ENCODE results near the gene EFCAB6. TPM values are rescaled to one million over a fixed set of nuclear protein-coding genes. Genes with fewer than 3 reads are reported as not detected.
A peak's percentile ranks its signal among the peaks of the same experiment; 100 is the strongest.

Gene EFCAB6
- total and polyA plus RNA-seq, 2 of the 13 experiments (the other 11 are each of a cell fraction or from before 2014, with no cell fraction given), result not detected

DNA sequence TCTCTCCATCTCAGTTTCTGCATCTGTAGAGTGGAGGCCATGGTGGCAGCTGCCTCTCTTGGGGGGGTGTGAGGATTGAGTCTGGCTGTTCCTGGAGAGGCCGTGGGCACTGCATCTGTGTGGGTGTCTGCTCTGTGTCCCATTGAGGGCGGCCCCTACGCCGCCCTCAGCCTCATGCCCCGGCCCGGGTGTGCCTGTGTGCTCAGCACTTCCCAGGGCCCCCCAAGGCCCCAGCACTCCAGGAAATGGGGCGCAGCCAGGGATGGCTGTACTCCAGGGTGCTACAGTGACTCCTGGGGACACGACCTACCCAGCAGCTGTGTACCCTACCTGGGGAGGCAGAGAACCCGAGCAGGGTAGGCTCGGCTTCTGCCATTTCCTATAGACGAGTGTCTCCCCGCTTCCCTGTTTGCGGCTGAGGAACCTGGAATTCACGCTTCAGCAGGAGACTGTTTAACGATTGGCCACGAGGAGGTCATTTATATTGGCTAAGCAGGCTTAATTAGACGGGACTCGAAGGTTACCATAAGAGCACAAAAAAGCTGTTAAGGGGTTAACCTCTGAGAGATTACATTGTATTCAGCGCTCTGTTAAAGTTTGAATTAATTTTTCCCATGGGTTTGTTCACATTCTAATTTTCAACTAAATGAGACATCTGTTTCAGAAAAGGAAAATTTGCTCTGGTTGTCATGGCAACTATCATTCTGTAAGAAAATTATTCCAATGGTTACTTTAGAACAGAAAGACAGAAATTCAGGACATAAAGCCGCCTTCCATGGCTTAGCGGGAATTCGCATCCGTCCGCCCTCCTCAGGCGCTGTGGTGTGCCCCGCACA, 323.9 kb downstream of the EFCAB6 start:
- DNase-seq (ENCODE audit: low spot score), result no peak
- intact Hi-C loops (cut with micrococcal nuclease; ENCODE audit: unreplicated experiment), result no loop called here
- ChIA-PET CTCF (ENCODE audit: low intra/inter-chr PET ratio, low total read pairs) (no interaction called here), POLR2A (no interaction called here)
- BruUV-seq (replicated peaks), result no TSS peak
- peaks cover 1 to 6% of the 10 kb centered on the region in 2 experiments; a peak in 2 of 5 replicates for H3K27me3 ChIP-seq (ENCODE audit: control insufficient read depth in 1 of 2, insufficient read depth in 2 of 2, low read length in 2 of 2)
- no peaks in the 10 kb centered on the region for H3K79me2 ChIP-seq (ENCODE audit: insufficient read depth, low read length)
- H3K9ac ChIP-seq (ENCODE audit: insufficient read depth, low read depth, low read length), result no peak overlapping the region
- no peaks in the 10 kb centered on the region for H4K20me1 ChIP-seq (ENCODE audit: insufficient read depth, low read length)
- in situ Hi-C loops (cut with HindIII; ENCODE audit: extremely low pct_ligation_motif_present, low pct_unique_long_range_greater_than_20kb), result no loop called here
- peak; percentile 20; the same call in 1 of the 2 replicates for TF ChIP-seq RFX1 (IDR thresholded peaks at IDR 0.05)
- TF ChIP-seq, protein P1, sequence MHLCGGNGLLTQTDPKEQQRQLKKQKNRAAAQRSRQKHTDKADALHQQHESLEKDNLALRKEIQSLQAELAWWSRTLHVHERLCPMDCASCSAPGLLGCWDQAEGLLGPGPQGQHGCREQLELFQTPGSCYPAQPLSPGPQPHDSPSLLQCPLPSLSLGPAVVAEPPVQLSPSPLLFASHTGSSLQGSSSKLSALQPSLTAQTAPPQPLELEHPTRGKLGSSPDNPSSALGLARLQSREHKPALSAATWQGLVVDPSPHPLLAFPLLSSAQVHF (CRISPR knock-in tag; IDR thresholded peaks at IDR 0.05), result no peak
- FAIRE-seq, result no peak
- H3K27ac ChIP-seq (ENCODE audit: extremely low read length, insufficient read depth, low read length), result no peak overlapping the region
- no peak for ATAC-seq
- no peaks in the 10 kb centered on the region for H3K36me3 ChIP-seq (replicated peaks in 1 of 2; ENCODE audit: control insufficient read depth in 1 of 2, insufficient read depth in 2 of 2, low read length in 2 of 2)
- no peaks in the 10 kb centered on the region for H3K4me1 ChIP-seq (ENCODE audit: insufficient read depth, low read length)
- 66% methylated on average over 15 of the region's 26 CpGs for WGBS (ENCODE audit: low lambda C conversion rate)
- no peak overlapping the region for H3K4me2 ChIP-seq (ENCODE audit: low read depth, low read length)
- H3K9me3 ChIP-seq (ENCODE audit: low read length), result no peaks in the 10 kb centered on the region
- no peak overlapping the region for H2AFZ ChIP-seq (ENCODE audit: low read length)
- H3K4me3 ChIP-seq (replicated peaks in 1 of 3; ENCODE audit: insufficient read depth in 1 of 3, low read depth in 2 of 3, low read length in 3 of 3), result no peak overlapping the region

DNA sequence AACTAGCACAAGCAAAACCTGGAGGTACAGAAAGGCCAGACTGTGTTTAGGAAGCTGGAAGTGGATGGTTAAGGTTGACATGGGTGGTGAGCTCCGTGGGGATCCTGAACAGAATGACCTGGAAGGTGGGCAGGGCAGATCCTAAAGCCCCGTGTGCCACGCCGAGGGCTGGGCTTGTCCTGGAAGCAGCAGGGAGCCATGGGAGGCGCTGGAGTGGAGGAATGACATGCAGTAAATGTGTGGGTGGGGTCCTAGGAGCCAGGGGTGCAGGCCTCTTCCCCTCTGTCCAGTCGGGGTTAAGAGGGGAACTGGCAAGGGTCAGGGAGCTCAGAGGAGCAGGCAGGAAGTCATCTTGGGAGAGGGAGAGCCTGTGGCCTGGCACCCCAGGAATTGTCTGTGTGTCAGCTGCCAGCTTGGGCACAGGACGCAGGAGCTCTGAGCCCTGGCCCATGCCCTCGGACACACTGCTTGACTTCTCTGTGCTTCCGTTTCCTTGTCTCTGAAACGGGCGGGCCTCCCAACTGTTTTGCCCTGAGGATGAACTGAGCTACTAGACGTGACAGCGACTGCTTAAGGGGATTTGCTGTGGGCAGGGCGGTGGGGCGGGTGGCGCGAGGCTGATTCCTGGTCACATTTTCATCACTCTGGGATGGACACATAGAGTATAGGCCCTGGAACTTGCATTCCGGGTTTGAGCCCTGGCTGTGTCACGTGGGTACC, 324.6 kb downstream of the EFCAB6 start:
- TF ChIP-seq PHF5A (CRISPR knock-in tag; IDR thresholded peaks at IDR 0.05; ENCODE audit: low read depth, unreplicated experiment), result no peak
- no peak for TF ChIP-seq ZNF703 (CRISPR knock-in tag; IDR thresholded peaks at IDR 0.05; ENCODE audit: borderline replicate concordance)
- no peak for TF ChIP-seq ZSCAN31 (CRISPR knock-in tag; IDR thresholded peaks at IDR 0.05; ENCODE audit: low read depth)
- no peak for TF ChIP-seq ZNF766 (CRISPR knock-in tag; IDR thresholded peaks at IDR 0.05; ENCODE audit: borderline replicate concordance)
- TF ChIP-seq MAFF (IDR thresholded peaks at IDR 0.05; ENCODE audit: low read depth, low read length), result no peak
- TF ChIP-seq ZNF446 (CRISPR knock-in tag; IDR thresholded peaks at IDR 0.05), result no peak
- POLR2A ChIA-PET, result no interaction called here
- ATAC-seq, result no peak
- H4K20me1 ChIP-seq (ENCODE audit: insufficient read depth, low read length), result no peaks in the 10 kb centered on the region
- in situ Hi-C loops (cut with HindIII; ENCODE audit: extremely low pct_ligation_motif_present, low pct_unique_long_range_greater_than_20kb) (no loop called here), intact Hi-C loops (cut with micrococcal nuclease; ENCODE audit: unreplicated experiment) (no loop called here)
- H3K9me3 ChIP-seq (ENCODE audit: low read length), result no peaks in the 10 kb centered on the region
- H3K4me3 ChIP-seq (replicated peaks in 1 of 3; ENCODE audit: insufficient read depth in 1 of 3, low read depth in 2 of 3, low read length in 3 of 3), result no peak overlapping the region
- H3K4me2 ChIP-seq (ENCODE audit: low read depth, low read length), result no peak overlapping the region
- no TSS peak for BruUV-seq (replicated peaks)
- no peaks in the 10 kb centered on the region for H3K4me1 ChIP-seq (ENCODE audit: insufficient read depth, low read length)
- H3K27ac ChIP-seq (ENCODE audit: extremely low read length, insufficient read depth, low read length), result no peak overlapping the region
- no peak overlapping the region for H3K9ac ChIP-seq (ENCODE audit: insufficient read depth, low read depth, low read length)
- DNase-seq (ENCODE audit: low spot score), result no peak
- H3K79me2 ChIP-seq (ENCODE audit: insufficient read depth, low read length), result no peaks in the 10 kb centered on the region
- CTCF ChIA-PET (ENCODE audit: low intra/inter-chr PET ratio, low total read pairs), result no interaction called here
- H3K36me3 ChIP-seq (replicated peaks in 1 of 2; ENCODE audit: control insufficient read depth in 1 of 2, insufficient read depth in 2 of 2, low read length in 2 of 2), result no peaks in the 10 kb centered on the region
- H2AFZ ChIP-seq (ENCODE audit: low read length), result no peak overlapping the region
- WGBS (ENCODE audit: low lambda C conversion rate), result 52% methylated on average over 15 of the region's 19 CpGs
- peaks cover 1 to 6% of the 10 kb centered on the region in 2 experiments; a peak in 2 of 5 replicates for H3K27me3 ChIP-seq (ENCODE audit: control insufficient read depth in 1 of 2, insufficient read depth in 2 of 2, low read length in 2 of 2)
- FAIRE-seq, result no peak

Data from HepG2 (cell line).